Activated CD4-positive, alpha-beta T cell treated with anti-CD3 and anti-CD28 coated beads for 1 hour (primary cell): ENCODE measurements around the gene SMAD5.

Experiments used
- DNase-seq: peaks from one replicate; pipeline ENCODE4 v3.0.0-alpha.2; 2020

The SMAD5 gene

GRCh38 chr5:136228136-136228757 lies 95.6 kb downstream of the SMAD5 start:
- DNase-seq: no peak

- no peak for DNase-seq
Observed at GRCh38 chr5:136230176-136230575, 97.5 kb downstream of the SMAD5 start.

- DNase-seq: no peak
Observed at GRCh38 chr5:136232316-136232715, 99.7 kb downstream of the SMAD5 start.
